AG10803 (cell line): ENCODE data around the gene TMPRSS5.

ENCODE experiments used
- DNase-seq: peaks from one replicate; pipeline ENCODE4 v3.0.0; 2010; ENCODE audit warnings: low read depth
- H3K4me3 ChIP-seq: 2 replicates; pipeline ENCODE4 v1.5.1; 2011; ENCODE audit warnings: mild to moderate bottlenecking, low read length, control low read depth
- TF ChIP-seq, protein P1 (sequence below): conservative IDR thresholded peaks from 2 replicates; pipeline ENCODE4 v1.5.1; 2011; ENCODE audit warnings: mild to moderate bottlenecking, low read length, control low read depth, inconsistent platforms

TMPRSS5 gene

GRCh38 chr11:113705871-113706655 lies at the start of gene TMPRSS5:
TMPRSS5 (minus strand) TSS chr11:113706308; CDS start chr11:113706224, 84 bp downstream.
- DNase-seq, result no peak
- H3K4me3 ChIP-seq, result no peak within 1 kb of the TSS
- TF ChIP-seq, protein P1, sequence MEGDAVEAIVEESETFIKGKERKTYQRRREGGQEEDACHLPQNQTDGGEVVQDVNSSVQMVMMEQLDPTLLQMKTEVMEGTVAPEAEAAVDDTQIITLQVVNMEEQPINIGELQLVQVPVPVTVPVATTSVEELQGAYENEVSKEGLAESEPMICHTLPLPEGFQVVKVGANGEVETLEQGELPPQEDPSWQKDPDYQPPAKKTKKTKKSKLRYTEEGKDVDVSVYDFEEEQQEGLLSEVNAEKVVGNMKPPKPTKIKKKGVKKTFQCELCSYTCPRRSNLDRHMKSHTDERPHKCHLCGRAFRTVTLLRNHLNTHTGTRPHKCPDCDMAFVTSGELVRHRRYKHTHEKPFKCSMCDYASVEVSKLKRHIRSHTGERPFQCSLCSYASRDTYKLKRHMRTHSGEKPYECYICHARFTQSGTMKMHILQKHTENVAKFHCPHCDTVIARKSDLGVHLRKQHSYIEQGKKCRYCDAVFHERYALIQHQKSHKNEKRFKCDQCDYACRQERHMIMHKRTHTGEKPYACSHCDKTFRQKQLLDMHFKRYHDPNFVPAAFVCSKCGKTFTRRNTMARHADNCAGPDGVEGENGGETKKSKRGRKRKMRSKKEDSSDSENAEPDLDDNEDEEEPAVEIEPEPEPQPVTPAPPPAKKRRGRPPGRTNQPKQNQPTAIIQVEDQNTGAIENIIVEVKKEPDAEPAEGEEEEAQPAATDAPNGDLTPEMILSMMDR, result no peak

GRCh38 chr11:113752932-113753331 lies 46.8 kb upstream of the TMPRSS5 start:
- no peak for DNase-seq
- TF ChIP-seq, protein P1, result no peak
- no peak overlapping the region for H3K4me3 ChIP-seq

- no peak overlapping the region for H3K4me3 ChIP-seq
- TF ChIP-seq, protein P1, result no peak
- DNase-seq, result no peak
These were observed 30.2 kb upstream of the TMPRSS5 start for GRCh38 chr11:113736323-113736722.

GRCh38 chr11:113732092-113732491 lies 26.0 kb upstream of the TMPRSS5 start:
- DNase-seq, result no peak
- TF ChIP-seq, protein P1, result no peak

DNA sequence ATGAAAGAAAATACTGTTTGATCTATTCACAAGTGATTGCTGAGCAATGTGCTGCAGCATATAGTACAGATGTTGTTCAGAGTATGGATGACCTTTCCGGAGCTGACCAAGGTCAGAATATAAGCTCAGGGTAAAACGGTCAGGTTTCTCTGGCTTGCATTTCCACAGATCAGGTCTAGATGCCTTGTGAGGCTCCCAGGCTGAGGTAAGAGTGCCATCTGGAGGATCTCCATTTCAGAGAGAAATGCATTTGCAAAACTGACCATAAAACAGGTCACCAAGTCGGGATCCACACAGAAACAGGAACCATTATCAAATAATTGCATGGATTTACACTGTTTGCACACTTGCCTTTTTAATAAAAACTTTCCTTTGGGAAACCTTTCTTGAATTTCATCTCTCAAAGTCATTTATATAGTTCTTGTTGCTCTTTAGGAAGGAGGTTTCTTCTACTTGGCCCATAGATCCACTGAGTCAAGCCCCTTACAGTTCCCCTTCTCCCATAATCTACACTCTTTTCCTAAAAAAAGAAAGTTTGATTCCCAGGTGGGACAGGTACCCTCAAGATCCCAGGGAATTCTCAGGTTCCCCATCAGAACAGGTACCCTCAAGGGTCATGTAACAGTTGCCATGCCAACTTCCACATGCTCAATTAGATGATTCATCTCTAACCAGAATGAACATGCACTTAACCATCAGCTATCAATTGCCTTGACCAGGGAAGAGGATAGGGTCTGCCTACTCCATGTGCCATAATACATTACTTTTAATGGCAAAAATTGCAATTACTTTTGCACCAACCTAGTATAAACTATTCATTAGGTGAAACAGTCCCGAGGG lies 25.0 kb upstream of the TMPRSS5 start:
- TF ChIP-seq, protein P1, result peak; percentile 82
- no peak overlapping the region for H3K4me3 ChIP-seq
- DNase-seq, result peak; percentile 65

More at GRCh38 chr11:113732092-113732491, 26.0 kb upstream of the TMPRSS5 start:
- H3K4me3 ChIP-seq, result no peak overlapping the region

DNA sequence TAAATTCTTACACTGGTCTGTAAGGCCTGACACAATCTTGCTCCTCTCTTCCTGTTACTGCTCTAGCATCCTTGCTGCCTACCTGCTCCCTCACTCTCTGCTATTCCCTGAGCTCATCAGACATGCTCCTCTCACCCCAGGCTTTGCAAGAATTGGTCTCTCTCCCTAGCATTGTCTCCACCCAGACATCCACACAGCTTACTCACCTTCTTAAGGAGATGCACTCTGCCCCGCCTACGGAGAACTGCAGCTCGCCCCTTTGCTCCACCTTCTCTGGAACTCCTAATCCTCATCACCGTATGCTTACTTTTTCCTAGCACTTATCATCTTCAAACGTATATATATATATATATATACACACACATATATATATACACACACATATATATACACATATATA lies 23.3 kb upstream of the TMPRSS5 start:
- no peak for DNase-seq
- TF ChIP-seq, protein P1, result no peak
- H3K4me3 ChIP-seq, result no peak overlapping the region
